PC-3 (cell line): Measurements from ENCODE around the gene CCSER1. TPM values are rescaled to one million over a fixed set of nuclear protein-coding genes. Genes with fewer than 3 reads are reported as not detected.

Experiments used
- ATAC-seq: fragments of 200-7000 bp; cut with Tn5 transposase; 2 replicates; pipeline ENCODE4 v1.9.1; 2020; ENCODE audit warnings: mild to moderate bottlenecking, moderate library complexity
- BruUV-seq: library from RNA; stranded (reverse); fragments of 400-500 nt; replicated peaks from 2 replicates; lab custom pipeline; 2021; lab: Mats Ljungman, UMichigan
- CTCF ChIA-PET: fragments of 300-600 bp; sonication (Branson Sonifier 250); formaldehyde crosslinking; loops from one replicate; lab custom pipeline; 2022; ENCODE audit warnings: antibody characterized with exemption; lab: Charles Lee
- POLR2A ChIA-PET: fragments of 300-600 bp; sonication (Branson Sonifier 250); formaldehyde crosslinking; loops from one replicate; lab custom pipeline; 2022; ENCODE audit warnings: antibody characterized with exemption; ENCODE audit not compliant: unreplicated experiment; lab: Charles Lee
- DNase-seq: peaks from one replicate; pipeline ENCODE4 v3.0.0-alpha.2; 2015
- H2AFZ ChIP-seq: fragments of 300-600 bp; sonication (generic); 2 replicates; pipeline ENCODE4 v1.6.0; 2016; ENCODE audit warnings: antibody characterized with exemption, low read length
- H3F3A ChIP-seq: fragments of 300-600 bp; sonication (generic); one replicate; pipeline ENCODE4 v1.6.0; 2017; ENCODE audit warnings: antibody characterized with exemption, low read length, control low read depth, mild to moderate bottlenecking; ENCODE audit not compliant: unreplicated experiment
- H3K27ac ChIP-seq: fragments of 300-600 bp; sonication (generic); 2 replicates; pipeline ENCODE4 v1.5.1; 2016; ENCODE audit warnings: mild to moderate bottlenecking, low read length
- H3K27me3 ChIP-seq: fragments of 300-600 bp; sonication (generic); 2 replicates; pipeline ENCODE4 v1.6.1; 2016; ENCODE audit warnings: low read length, mixed read lengths
- H3K36me3 ChIP-seq: fragments of 300-600 bp; sonication (generic); 2 replicates; pipeline ENCODE4 v1.6.1; 2016; ENCODE audit warnings: low read depth, mixed run types, low read length, mixed read lengths
- H3K4me1 ChIP-seq: fragments of 300-600 bp; sonication (generic); 2 replicates; pipeline ENCODE4 v1.5.1; 2016; ENCODE audit warnings: low read length; ENCODE audit not compliant: insufficient read depth
- H3K4me2 ChIP-seq: fragments of 300-600 bp; sonication (generic); 2 replicates; pipeline ENCODE4 v1.6.0; 2016; ENCODE audit warnings: low read length
- H3K4me3 ChIP-seq: fragments of 300-600 bp; sonication (generic); 2 replicates; pipeline ENCODE4 v1.5.1; 2016; ENCODE audit warnings: mild to moderate bottlenecking, low read length, mixed read lengths
- H3K79me2 ChIP-seq: fragments of 300-600 bp; sonication (generic); 2 replicates; pipeline ENCODE4 v1.6.1; 2017; ENCODE audit warnings: low read length, mixed read lengths
- H3K9ac ChIP-seq: fragments of 300-600 bp; sonication (generic); 2 replicates; pipeline ENCODE4 v1.6.0; 2016; ENCODE audit warnings: mild to moderate bottlenecking, low read length
- H3K9me2 ChIP-seq: fragments of 300-600 bp; sonication (generic); replicated peaks from 2 replicates; pipeline ENCODE4 v1.6.1; 2016; ENCODE audit warnings: mixed run types, low read length, mixed read lengths
- H3K9me3 ChIP-seq: fragments of 300-600 bp; sonication (generic); 2 replicates; pipeline ENCODE4 v1.6.1; 2016; ENCODE audit warnings: low read length, mixed read lengths
- H4K20me1 ChIP-seq: fragments of 300-600 bp; sonication (generic); 2 replicates; pipeline ENCODE4 v1.6.1; 2016; ENCODE audit warnings: low read length, mixed read lengths
- EZH2 ChIP-seq: fragments of 300-600 bp; sonication (generic); IDR thresholded peaks from one replicate; pipeline ENCODE4 v1.6.1; 2017; ENCODE audit warnings: antibody characterized with exemption, mild to moderate bottlenecking, low read length; ENCODE audit not compliant: unreplicated experiment
- EZH2phosphoT487 ChIP-seq: fragments of 300-600 bp; sonication (generic); IDR thresholded peaks from 2 replicates; pipeline ENCODE4 v1.6.1; 2018; ENCODE audit warnings: mild to moderate bottlenecking, antibody characterized with exemption, low read length, borderline replicate concordance
- intact Hi-C: fragments of 100-400 bp; cut with micrococcal nuclease; formaldehyde crosslinking; loops from 2 replicates; pipeline ENCODE4 v1.9.0; 2023
- total RNA-seq: library from RNA; depleted of rRNA; stranded (reverse); fragments of >200 nt; gene quantifications from 2 replicates; pipeline ENCODE4 v1.2.3, GENCODE V29; 2014
- TF ChIP-seq, protein P1 (sequence below): fragments of 300-600 bp; sonication (generic); conservative IDR thresholded peaks from 2 replicates; pipeline ENCODE4 v1.5.1; 2017; ENCODE audit warnings: antibody characterized with exemption, low read depth, mild to moderate bottlenecking, low read length

The CCSER1 gene
- total RNA-seq, 1 experiment from 2014 or later, result 6.0 TPM

DNA sequence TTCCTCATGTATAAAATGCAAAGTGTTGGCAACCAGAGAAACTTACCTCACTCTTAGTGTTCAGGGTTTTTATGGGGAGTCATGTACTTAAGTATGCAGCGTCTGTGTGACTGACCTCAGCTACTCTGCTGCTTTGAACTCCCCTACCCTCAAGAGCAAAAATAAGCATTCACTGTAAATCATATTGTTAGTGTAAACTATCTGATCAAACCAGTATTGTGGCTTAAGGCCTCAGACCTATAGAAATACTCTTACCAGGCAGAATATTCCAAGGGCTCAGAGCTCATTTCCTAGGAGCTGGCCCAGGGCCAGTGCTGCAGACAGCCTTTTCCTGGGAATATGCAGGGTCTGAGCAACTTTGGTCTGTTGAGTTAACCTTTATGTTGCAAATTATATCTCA is 453.1 kb downstream of the CCSER1 start:
- no peaks in the 10 kb centered on the region for H3K4me1 ChIP-seq
- no peaks in the 10 kb centered on the region for H3K79me2 ChIP-seq
- no peak overlapping the region for H3K4me2 ChIP-seq
- TF ChIP-seq EZH2 (no peak), EZH2phosphoT487 (no peak)
- TF ChIP-seq, protein P1, sequence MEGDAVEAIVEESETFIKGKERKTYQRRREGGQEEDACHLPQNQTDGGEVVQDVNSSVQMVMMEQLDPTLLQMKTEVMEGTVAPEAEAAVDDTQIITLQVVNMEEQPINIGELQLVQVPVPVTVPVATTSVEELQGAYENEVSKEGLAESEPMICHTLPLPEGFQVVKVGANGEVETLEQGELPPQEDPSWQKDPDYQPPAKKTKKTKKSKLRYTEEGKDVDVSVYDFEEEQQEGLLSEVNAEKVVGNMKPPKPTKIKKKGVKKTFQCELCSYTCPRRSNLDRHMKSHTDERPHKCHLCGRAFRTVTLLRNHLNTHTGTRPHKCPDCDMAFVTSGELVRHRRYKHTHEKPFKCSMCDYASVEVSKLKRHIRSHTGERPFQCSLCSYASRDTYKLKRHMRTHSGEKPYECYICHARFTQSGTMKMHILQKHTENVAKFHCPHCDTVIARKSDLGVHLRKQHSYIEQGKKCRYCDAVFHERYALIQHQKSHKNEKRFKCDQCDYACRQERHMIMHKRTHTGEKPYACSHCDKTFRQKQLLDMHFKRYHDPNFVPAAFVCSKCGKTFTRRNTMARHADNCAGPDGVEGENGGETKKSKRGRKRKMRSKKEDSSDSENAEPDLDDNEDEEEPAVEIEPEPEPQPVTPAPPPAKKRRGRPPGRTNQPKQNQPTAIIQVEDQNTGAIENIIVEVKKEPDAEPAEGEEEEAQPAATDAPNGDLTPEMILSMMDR, result no peak
- CTCF ChIA-PET, result no interaction called here
- DNase-seq, result no peak
- no peak overlapping the region for H3K4me3 ChIP-seq
- H4K20me1 ChIP-seq, result no peaks in the 10 kb centered on the region
- no peaks in the 10 kb centered on the region for H3K9me2 ChIP-seq
- no peak overlapping the region for H2AFZ ChIP-seq
- no peak overlapping the region for H3K27ac ChIP-seq
- intact Hi-C loops, result no loop called here
- no peaks in the 10 kb centered on the region for H3F3A ChIP-seq
- POLR2A ChIA-PET, result no interaction called here
- H3K27me3 ChIP-seq, result no peaks in the 10 kb centered on the region
- H3K9me3 ChIP-seq, result no peaks in the 10 kb centered on the region
- BruUV-seq, result no TSS peak
- no peaks in the 10 kb centered on the region for H3K36me3 ChIP-seq
- no peak overlapping the region for H3K9ac ChIP-seq
- no peak for ATAC-seq

DNA sequence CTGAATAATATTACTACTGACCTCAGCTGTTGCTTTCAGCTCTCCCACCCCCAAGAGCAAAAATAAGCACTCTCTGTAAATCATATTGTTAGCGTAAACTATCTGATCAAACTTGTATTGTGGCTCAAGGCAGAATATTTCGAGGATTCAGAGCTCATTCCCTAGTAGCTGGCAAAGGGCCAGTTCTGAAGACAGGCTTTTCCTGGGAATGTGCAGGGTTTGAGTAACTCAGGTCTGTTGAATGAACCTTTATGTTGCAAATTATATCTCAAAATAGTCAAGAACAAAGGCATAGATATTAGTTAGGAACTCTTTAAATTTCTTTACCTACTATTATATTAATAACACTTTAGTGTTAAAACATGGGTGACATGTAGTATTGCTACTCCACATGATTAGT is 454.9 kb downstream of the CCSER1 start:
- Histone ChIP-seq H3F3A (no peaks in the 10 kb centered on the region), H3K9me3 (no peaks in the 10 kb centered on the region), H2AFZ (no peak overlapping the region), H3K4me1 (no peaks in the 10 kb centered on the region), H3K27ac (no peak overlapping the region), H3K79me2 (no peaks in the 10 kb centered on the region), H3K4me2 (no peak overlapping the region), H3K27me3 (no peaks in the 10 kb centered on the region), H3K4me3 (no peak overlapping the region), H4K20me1 (no peaks in the 10 kb centered on the region), H3K9ac (no peak overlapping the region), H3K9me2 (no peaks in the 10 kb centered on the region), H3K36me3 (no peaks in the 10 kb centered on the region)
- DNase-seq, result no peak
- intact Hi-C loops, result no loop called here
- ChIA-PET CTCF (no interaction called here), POLR2A (no interaction called here)
- no peak for ATAC-seq
- BruUV-seq, result no TSS peak
- TF ChIP-seq, protein P1, result no peak
- TF ChIP-seq EZH2 (no peak), EZH2phosphoT487 (no peak)

DNA sequence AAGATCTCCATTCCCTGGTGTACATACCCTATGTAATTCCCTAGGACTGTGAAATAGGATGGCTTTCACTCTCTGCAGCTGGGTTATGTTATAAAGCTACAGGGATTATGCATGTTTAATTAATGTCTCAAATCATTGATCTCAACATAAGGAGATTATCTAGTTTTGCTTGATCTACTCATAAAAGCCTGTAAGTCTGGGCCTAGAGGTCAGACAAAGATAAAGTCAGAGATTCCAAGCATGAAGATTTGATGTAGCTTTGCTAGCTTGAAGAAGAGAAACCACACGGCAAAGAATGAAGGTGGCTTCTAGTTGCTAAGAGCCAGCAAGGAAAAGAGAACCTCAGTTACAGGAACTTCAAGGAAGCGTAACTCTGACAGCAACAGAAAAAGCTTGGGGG is 456.9 kb downstream of the CCSER1 start:
- Histone ChIP-seq H3K27me3 (no peaks in the 10 kb centered on the region), H3K4me3 (no peak overlapping the region), H3K79me2 (no peaks in the 10 kb centered on the region), H3F3A (no peaks in the 10 kb centered on the region), H3K36me3 (no peaks in the 10 kb centered on the region), H3K9me2 (no peaks in the 10 kb centered on the region), H2AFZ (no peak overlapping the region), H3K9ac (no peak overlapping the region), H4K20me1 (no peaks in the 10 kb centered on the region), H3K4me2 (no peak overlapping the region), H3K4me1 (no peaks in the 10 kb centered on the region), H3K27ac (no peak overlapping the region), H3K9me3 (no peaks in the 10 kb centered on the region)
- intact Hi-C loops, result no loop called here
- CTCF ChIA-PET, result no interaction called here
- BruUV-seq, result no TSS peak
- DNase-seq (no peak), ATAC-seq (no peak)
- TF ChIP-seq, protein P1, result no peak
- POLR2A ChIA-PET, result no interaction called here
